Measurements from ENCODE around the gene EPAS1. TPM values are rescaled to one million over a fixed set of nuclear protein-coding genes. Genes with fewer than 3 reads are reported as not detected.

EPAS1 gene
- polyA plus RNA-seq, 2 of the 4 experiments (the other 2 are of a cell fraction), result 128 to 143 TPM

DNA sequence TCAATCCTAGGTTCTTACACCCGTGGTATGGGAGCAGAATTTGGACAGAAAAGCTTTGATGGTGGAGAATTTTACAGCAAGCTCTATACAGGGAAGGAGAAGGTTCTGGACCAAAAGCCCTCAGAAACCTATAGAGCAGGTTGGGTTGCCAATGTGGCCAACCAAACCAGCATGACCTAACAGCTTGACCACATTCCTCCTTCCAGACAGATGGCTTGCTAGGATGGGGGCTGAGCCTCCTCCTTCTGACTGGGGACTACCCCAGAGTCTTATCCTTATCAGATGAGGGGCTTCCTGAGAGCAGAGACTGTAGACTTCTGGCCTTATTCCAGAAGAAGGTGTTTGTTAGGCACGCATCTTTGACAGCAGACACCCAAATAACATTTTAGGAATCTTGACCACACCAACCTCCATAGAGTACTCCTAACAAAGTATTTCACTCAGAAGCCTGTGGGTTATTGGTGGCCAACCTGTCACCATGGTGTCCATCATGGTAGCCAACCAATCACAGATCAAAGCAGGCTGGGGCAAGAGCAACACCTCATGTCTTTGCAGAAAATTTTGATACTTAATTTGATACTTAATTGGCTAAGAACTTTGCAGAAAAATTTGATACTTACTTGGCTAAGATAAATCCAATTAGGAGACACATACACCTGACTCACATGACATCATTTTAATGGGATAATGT, 34.8 kb upstream of the EPAS1 start:
- DNase-seq (ENCODE audit: low read depth in 1 of 2, low spot score in 1 of 2) (no peak), FAIRE-seq (no peak), ATAC-seq (no peak)
- WGBS (ENCODE audit: missing lambda C conversion rate), result 53% methylated on average over 2 of the region's 2 CpGs
- no peaks in the 10 kb centered on the region for H3K4me1 ChIP-seq
- no peaks in the 10 kb centered on the region for H3K9me3 ChIP-seq
- H3K27ac ChIP-seq, result no peak overlapping the region
- POLR2A ChIA-PET, result no interaction called here
- no peak overlapping the region for H3K4me2 ChIP-seq
- H3K4me3 ChIP-seq, result no peak overlapping the region
- TF ChIP-seq CBX8 (IDR thresholded peaks at IDR 0.05), result no peak
- no peak for TF ChIP-seq CHD2 (IDR thresholded peaks at IDR 0.05; ENCODE audit: low read length, partially characterized antibody)
- TF ChIP-seq BHLHE40 (IDR thresholded peaks at IDR 0.05; ENCODE audit: low read depth, low read length), result no peak
- TF ChIP-seq TFCP2L1 (CRISPR knock-in tag; IDR thresholded peaks at IDR 0.05), result no peak
- no peak for TF ChIP-seq PHF8 (IDR thresholded peaks at IDR 0.05; ENCODE audit: borderline replicate concordance, low read depth)
- TF ChIP-seq, protein P1, sequence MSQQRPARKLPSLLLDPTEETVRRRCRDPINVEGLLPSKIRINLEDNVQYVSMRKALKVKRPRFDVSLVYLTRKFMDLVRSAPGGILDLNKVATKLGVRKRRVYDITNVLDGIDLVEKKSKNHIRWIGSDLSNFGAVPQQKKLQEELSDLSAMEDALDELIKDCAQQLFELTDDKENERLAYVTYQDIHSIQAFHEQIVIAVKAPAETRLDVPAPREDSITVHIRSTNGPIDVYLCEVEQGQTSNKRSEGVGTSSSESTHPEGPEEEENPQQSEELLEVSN (IDR thresholded peaks at IDR 0.05; ENCODE audit: borderline replicate concordance, low read depth), result no peak
- TF ChIP-seq EP300 (IDR thresholded peaks at IDR 0.05), result no peak
- TF ChIP-seq ZFP36 (IDR thresholded peaks at IDR 0.05; ENCODE audit: borderline replicate concordance, partially characterized antibody), result no peak
- TF ChIP-seq, protein P2, sequence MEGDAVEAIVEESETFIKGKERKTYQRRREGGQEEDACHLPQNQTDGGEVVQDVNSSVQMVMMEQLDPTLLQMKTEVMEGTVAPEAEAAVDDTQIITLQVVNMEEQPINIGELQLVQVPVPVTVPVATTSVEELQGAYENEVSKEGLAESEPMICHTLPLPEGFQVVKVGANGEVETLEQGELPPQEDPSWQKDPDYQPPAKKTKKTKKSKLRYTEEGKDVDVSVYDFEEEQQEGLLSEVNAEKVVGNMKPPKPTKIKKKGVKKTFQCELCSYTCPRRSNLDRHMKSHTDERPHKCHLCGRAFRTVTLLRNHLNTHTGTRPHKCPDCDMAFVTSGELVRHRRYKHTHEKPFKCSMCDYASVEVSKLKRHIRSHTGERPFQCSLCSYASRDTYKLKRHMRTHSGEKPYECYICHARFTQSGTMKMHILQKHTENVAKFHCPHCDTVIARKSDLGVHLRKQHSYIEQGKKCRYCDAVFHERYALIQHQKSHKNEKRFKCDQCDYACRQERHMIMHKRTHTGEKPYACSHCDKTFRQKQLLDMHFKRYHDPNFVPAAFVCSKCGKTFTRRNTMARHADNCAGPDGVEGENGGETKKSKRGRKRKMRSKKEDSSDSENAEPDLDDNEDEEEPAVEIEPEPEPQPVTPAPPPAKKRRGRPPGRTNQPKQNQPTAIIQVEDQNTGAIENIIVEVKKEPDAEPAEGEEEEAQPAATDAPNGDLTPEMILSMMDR (IDR thresholded peaks at IDR 0.05), result no peak
- no peak for TF ChIP-seq RCOR1 (IDR thresholded peaks at IDR 0.05; ENCODE audit: low read depth, low read length)
- no peak for TF ChIP-seq RFX5 (IDR thresholded peaks at IDR 0.05)
- no peak for TF ChIP-seq ZNF302 (CRISPR knock-in tag; IDR thresholded peaks at IDR 0.05)
- TF ChIP-seq POLR2A (IDR thresholded peaks at IDR 0.05; ENCODE audit: low read length), result no peak
- TF ChIP-seq USF2 (IDR thresholded peaks at IDR 0.05), result no peak
- no peak for TF ChIP-seq PBX3 (IDR thresholded peaks at IDR 0.05)
- TF ChIP-seq FOXS1 (CRISPR knock-in tag; IDR thresholded peaks at IDR 0.05), result no peak
- CTCF ChIA-PET, result interaction anchor here (0.8 kb wide), 1 partner anchor 11 kb away, joined by 3 read pairs; no protein-coding TSS in a partner anchor

DNA sequence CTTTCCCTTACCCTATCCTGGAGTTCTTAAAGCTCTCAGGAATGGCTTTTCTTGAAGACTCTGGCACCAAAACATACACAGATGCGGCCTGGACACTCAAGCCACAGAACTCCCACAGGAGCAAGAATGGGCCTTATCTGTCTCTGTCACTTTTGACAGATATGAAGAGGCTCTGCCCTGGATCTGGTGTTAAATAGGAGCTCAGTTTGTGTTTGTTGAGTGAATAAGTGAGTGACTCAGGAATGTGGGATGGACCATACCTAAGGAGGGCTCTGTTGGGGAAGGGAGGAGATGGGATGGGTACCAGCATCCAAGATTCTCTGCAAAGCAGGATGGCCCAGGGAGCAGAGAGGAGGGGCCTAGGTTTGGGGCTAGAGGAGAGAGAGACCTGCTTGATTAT, 33.9 kb upstream of the EPAS1 start:
- no peak overlapping the region for H3K27ac ChIP-seq
- ChIA-PET CTCF (interaction anchor here (0.9 to 2.1 kb wide), 5 partner anchors 10 to 107 kb away, joined by 3 to 9 read pairs (median 3); no protein-coding TSS in a partner anchor), POLR2A (no interaction called here)
- WGBS (ENCODE audit: missing lambda C conversion rate), result 92% methylated on average over 1 of the region's 1 CpG
- no peak for ATAC-seq
- no peak for FAIRE-seq
- H3K4me1 ChIP-seq, result 0 out of 3 replicates have a peak, but pooled peaks cover 3% of the 10 kb centered on the region
- no peak for DNase-seq (ENCODE audit: low read depth in 1 of 2, low spot score in 1 of 2)
- no peaks in the 10 kb centered on the region for H3K9me3 ChIP-seq
- H3K4me3 ChIP-seq, result no peak overlapping the region
- TF ChIP-seq PBX3 (IDR thresholded peaks at IDR 0.05) (no peak), EHF (CRISPR knock-in tag; IDR thresholded peaks at IDR 0.05) (no peak), KDM5A (IDR thresholded peaks at IDR 0.05) (no peak), GATA3 (IDR thresholded peaks at IDR 0.05; ENCODE audit: borderline replicate concordance) (no peak), PHF8 (IDR thresholded peaks at IDR 0.05; ENCODE audit: borderline replicate concordance, low read depth) (no peak), KDM1A (IDR thresholded peaks at IDR 0.05; ENCODE audit: low read depth) (no peak), ZFP36 (IDR thresholded peaks at IDR 0.05; ENCODE audit: borderline replicate concordance, partially characterized antibody) (no peak), FOSL2 (IDR thresholded peaks at IDR 0.05) (no peak), FOSL2 (CRISPR knock-in tag; IDR thresholded peaks at IDR 0.05) (no peak), EHMT2 (IDR thresholded peaks at IDR 0.05; ENCODE audit: low read depth) (no peak), CHD4 (IDR thresholded peaks at IDR 0.05; ENCODE audit: borderline replicate concordance) (no peak), CEBPB (IDR thresholded peaks at IDR 0.05) (no peak), TP53 (CRISPR knock-in tag; IDR thresholded peaks at IDR 0.05) (no peak), HOXA7 (CRISPR knock-in tag; IDR thresholded peaks at IDR 0.05) (no peak), POLR2A (IDR thresholded peaks at IDR 0.05; ENCODE audit: low read length) (no peak), USF2 (IDR thresholded peaks at IDR 0.05) (no peak)
- TF ChIP-seq, protein P3, sequence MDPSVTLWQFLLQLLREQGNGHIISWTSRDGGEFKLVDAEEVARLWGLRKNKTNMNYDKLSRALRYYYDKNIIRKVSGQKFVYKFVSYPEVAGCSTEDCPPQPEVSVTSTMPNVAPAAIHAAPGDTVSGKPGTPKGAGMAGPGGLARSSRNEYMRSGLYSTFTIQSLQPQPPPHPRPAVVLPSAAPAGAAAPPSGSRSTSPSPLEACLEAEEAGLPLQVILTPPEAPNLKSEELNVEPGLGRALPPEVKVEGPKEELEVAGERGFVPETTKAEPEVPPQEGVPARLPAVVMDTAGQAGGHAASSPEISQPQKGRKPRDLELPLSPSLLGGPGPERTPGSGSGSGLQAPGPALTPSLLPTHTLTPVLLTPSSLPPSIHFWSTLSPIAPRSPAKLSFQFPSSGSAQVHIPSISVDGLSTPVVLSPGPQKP (IDR thresholded peaks at IDR 0.05; ENCODE audit: low read depth, low read length), result no peak
- no peak overlapping the region for H3K4me2 ChIP-seq
